AG09319 (cell line): Measurements from ENCODE around the gene MLYCD.

Source experiments
- DNase-seq: peaks from one replicate; pipeline ENCODE4 v3.0.0-alpha.2; 2010; ENCODE audit warnings: low read depth; ENCODE audit errors: extremely low read depth
- TF ChIP-seq, protein P1 (sequence below): IDR thresholded peaks from 2 replicates; pipeline ENCODE4 v1.5.1; 2011; ENCODE audit warnings: low read depth, mild to moderate bottlenecking, inconsistent platforms, low read length, moderate library complexity

MLYCD gene

DNA sequence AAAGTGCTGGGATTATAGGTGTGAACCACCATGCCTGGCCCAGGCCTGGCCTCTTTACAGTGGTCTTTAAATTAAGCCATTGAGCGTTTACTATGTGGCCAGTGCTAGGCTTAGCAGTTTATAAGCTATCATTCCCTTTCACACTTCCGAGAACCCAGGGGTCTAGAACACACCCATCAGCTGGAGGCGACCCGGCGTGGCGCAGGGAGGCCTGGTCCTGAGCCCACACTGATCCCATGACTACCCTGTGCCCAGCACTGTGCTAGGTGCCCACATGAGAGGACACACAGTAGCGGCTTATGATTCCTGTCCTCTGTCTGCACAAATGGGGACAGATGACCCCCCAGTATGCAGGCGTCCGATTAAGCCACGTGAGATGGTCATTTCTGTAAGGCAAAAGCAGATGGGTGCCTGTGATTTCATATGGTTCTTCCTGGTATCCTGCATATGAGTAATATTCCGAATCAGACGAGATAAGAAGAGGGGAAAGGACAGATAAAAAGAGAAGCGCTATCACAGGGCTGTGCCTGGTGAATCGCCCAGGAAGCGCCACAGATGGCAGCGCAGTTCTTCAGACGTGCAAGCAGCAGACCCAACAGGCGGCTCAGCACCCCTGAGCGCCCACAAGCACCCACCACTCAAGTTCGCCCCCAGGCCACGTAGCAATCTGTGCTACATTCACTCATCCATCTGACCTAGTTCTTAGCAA, 59.4 kb downstream of the MLYCD start:
- TF ChIP-seq, protein P1, sequence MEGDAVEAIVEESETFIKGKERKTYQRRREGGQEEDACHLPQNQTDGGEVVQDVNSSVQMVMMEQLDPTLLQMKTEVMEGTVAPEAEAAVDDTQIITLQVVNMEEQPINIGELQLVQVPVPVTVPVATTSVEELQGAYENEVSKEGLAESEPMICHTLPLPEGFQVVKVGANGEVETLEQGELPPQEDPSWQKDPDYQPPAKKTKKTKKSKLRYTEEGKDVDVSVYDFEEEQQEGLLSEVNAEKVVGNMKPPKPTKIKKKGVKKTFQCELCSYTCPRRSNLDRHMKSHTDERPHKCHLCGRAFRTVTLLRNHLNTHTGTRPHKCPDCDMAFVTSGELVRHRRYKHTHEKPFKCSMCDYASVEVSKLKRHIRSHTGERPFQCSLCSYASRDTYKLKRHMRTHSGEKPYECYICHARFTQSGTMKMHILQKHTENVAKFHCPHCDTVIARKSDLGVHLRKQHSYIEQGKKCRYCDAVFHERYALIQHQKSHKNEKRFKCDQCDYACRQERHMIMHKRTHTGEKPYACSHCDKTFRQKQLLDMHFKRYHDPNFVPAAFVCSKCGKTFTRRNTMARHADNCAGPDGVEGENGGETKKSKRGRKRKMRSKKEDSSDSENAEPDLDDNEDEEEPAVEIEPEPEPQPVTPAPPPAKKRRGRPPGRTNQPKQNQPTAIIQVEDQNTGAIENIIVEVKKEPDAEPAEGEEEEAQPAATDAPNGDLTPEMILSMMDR = no peak
- DNase-seq = no peak

DNA sequence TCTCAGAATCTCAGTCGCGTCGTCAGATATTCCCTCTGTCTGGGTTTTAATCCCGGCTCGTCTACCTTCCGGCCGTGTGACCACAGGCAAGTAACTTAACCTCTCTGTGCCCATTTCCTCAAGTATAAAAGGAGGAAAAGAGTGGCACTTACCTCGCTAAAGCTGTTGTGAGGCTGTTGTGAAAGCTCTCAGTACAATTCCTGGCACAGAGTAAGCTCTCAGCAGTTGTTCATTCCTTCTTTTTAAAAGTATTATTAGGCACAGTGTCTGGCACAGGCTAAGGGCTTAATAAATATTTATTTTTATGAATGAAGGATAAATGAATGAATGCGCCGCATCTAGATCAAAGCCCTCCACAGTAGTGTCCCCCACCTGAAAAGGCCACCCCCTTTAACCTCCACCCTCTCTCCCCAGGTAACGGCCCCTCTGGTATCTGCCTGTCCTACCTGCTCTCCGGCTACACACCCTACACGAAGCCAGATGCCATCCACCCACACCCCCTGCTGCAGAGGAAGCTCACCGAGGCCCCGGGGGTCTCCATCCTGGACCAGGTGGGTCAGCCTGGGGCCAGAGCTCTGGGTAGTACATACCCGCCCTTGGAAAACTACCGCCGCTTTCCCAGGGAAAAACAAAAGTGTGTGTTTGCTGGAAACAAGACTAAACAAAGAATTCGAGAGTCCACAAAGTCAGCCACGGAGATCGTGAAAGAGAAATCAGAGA, 60.1 kb downstream of the MLYCD start:
- DNase-seq = no peak
- TF ChIP-seq, protein P1 = no peak

DNA sequence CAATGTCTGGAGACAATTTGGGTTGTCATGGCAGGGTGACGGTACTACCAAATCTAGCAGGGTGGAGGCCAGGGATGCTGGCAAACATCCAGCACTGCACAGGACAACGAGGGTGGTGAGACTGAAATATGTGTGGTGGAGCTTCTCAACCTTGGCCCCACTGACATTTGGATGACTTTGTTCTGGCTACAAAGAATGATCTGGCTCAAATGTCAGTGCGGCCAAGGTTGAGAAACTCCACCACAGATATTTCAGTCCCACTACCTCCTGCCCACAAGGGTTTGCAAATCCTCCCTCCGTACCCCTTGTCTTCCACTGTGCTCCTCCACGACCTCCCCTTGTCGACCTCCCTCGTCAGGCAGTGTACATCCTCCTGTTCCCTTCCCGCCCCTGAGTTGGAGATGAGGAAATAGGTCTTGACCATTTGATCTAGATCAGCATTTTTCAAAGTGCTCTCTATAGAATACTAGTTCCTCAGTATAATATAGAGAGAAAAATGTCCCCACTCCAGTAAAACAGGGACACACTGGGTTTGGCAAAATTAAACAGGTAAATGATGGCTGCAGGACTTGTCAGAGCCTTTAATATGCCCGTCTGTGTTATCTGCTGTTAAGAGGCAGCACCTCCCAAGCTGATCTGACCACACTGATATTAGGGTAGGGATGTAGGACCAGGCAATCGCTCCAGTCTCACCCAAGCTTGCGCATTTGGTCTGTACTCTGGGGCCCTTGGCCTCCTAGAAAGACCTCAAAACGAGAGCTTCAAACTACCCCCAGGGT, 60.9 kb downstream of the MLYCD start:
- no peak for DNase-seq
- TF ChIP-seq, protein P1 = no peak

DNA sequence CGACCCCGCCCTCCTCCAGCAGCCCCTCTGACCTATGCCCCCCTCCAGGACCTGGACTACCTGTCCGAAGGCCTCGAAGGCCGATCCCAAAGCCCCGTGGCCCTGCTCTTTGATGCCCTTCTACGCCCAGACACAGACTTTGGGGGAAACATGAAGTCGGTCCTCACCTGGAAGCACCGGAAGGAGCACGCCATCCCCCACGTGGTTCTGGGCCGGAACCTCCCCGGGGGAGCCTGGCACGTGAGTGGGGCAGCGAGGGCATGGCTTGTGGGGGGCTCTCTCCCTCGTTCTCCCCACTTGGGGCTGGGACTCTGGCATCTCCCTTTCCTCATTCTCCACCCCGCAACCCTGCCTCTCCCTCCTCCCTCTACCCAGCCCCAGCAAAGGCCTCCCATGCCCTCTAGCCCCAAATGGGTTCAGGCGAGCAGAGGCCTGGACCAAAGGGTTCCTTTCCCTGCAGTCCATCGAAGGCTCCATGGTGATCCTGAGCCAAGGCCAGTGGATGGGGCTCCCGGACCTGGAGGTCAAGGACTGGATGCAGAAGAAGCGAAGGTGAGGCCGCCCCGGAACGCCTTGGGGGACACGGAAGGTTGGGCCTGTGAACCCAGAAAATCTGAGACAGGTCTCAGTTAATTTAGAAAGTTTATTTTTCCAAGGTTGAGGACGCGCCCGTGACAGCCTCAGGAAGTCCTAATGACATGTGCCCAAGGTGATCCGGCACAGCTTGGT, 61.8 kb downstream of the MLYCD start:
- TF ChIP-seq, protein P1 = no peak
- no peak for DNase-seq

DNA sequence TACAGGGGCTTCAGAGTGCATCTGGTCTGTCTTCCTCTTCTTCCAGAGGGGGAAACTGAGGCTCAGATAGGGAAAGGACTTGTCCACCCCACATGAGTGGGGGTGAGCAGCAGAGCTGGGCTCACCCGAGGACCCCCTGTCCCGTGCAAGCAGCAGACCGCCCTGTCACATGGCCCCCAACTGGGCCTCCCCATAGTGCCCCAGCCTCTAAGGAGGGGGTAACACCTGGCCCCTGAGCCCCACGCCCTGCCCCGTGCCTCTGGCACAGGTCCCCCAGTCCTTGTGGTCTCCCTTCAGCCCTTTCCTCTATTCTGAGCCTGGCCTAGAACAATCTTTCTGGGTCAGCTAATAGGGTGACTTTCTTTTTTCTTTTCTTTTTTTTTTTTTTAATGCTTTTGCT, 62.7 kb downstream of the MLYCD start:
- TF ChIP-seq, protein P1 = no peak
- DNase-seq = no peak

DNA sequence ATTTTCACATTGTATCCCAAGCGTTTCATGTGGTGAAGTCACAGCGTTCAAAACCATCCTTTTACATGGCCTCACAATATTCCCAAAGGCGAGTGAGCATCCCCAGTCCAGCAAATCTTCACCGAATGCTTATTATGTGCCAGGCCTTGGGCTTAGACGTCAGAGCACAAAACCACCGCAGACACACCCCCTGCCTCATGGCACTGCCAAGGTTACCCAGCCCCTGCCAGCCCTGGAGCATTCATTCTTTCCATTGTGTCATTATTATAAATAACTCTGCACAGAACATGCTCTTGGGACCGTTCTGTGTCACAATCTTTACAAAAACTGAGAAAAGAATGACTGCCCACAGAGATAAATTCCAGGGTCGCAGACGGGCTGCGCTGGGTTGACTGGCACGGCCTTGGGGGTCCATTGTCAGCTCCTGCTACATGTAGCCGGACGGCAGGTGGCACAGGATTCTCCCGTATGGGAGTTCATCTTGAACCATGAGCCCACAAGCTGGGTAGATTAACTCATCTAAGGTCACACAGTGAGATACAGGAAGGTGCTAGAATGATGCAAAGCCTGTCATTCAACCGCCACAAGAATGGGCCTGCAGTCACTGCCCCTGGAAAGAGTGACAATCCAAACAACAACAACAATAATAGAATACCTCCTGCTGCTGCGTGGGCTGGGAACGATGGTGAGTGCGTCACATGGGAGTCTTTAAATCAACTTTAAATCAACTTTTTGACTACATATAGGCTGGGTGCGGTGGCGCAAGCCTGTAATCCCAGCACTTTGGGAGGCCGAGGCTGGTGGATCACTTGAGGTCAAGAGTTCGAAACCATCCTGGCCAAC, 64.6 kb downstream of the MLYCD start:
- DNase-seq = no peak
- TF ChIP-seq, protein P1 = no peak
